Mesenchymal stem cell (in vitro differentiated cells and primary cell): ENCODE data around the gene NINL.

Source experiments
- DNase-seq: peaks from one replicate; pipeline ENCODE4 v3.0.0-alpha.2; 2013
- H2AFZ ChIP-seq: one replicate; pipeline ENCODE4 v1.6.1; 2013; ENCODE audit warnings: low read depth, mild to moderate bottlenecking, control low read depth, inconsistent platforms, low read length, moderate library complexity
- H2AK5ac ChIP-seq: 2 replicates; pipeline ENCODE4 v1.6.1; 2013; ENCODE audit warnings: low read length, moderate library complexity, mild to moderate bottlenecking, inconsistent platforms; ENCODE audit not compliant: severe bottlenecking
- H2BK120ac ChIP-seq: one replicate; pipeline ENCODE4 v1.6.1; 2013; ENCODE audit warnings: low read depth, mild to moderate bottlenecking, inconsistent platforms, low read length, moderate library complexity
- H2BK12ac ChIP-seq, 2 experiments: one replicate each; pipeline ENCODE4 v1.6.1; 2013; ENCODE audit warnings: inconsistent platforms in 2 of 2, low read length in 2 of 2, mild to moderate bottlenecking in 2 of 2, moderate library complexity in 2 of 2, control low read depth in 1 of 2
- H2BK15ac ChIP-seq: one replicate; pipeline ENCODE4 v1.6.1; 2013; ENCODE audit warnings: mild to moderate bottlenecking, low read depth, inconsistent platforms; ENCODE audit not compliant: poor library complexity, severe bottlenecking
- H2BK5ac ChIP-seq: 2 replicates; pipeline ENCODE4 v1.6.1; 2013; ENCODE audit warnings: low read depth, mild to moderate bottlenecking, low read length, control low read depth, inconsistent platforms; ENCODE audit not compliant: poor library complexity, severe bottlenecking
- H3K14ac ChIP-seq, 2 experiments: one replicate each; pipeline ENCODE4 v1.6.1; 2013; ENCODE audit warnings: inconsistent platforms in 2 of 2, low read length in 2 of 2, control low read depth in 1 of 2, mild to moderate bottlenecking in 1 of 2, moderate library complexity in 1 of 2
- H3K18ac ChIP-seq, 2 experiments: one replicate each; pipeline ENCODE4 v1.6.1; 2013; ENCODE audit warnings: inconsistent platforms in 2 of 2, low read length in 2 of 2, control low read depth in 1 of 2, low read depth in 1 of 2, mild to moderate bottlenecking in 1 of 2
- H3K23ac ChIP-seq, 2 experiments: one replicate each; pipeline ENCODE4 v1.6.1; 2013; ENCODE audit warnings: inconsistent platforms in 2 of 2, low read length in 2 of 2, mild to moderate bottlenecking in 2 of 2, moderate library complexity in 2 of 2, control low read depth in 1 of 2
- H3K27ac ChIP-seq: 2 replicates; pipeline ENCODE4 v1.5.1; 2013; ENCODE audit warnings: mild to moderate bottlenecking, moderate library complexity, low read length, control low read depth, inconsistent platforms; ENCODE audit not compliant: poor library complexity, severe bottlenecking
- H3K27me3 ChIP-seq, 2 experiments: 2 replicates each; pipeline versions ENCODE4 v1.6.1 to v1.7.0; 2013; ENCODE audit warnings: low read length in 2 of 2, mild to moderate bottlenecking in 2 of 2, moderate library complexity in 2 of 2, control low read depth in 1 of 2, inconsistent platforms in 1 of 2; ENCODE audit not compliant: control insufficient read depth in 1 of 2, insufficient read depth in 1 of 2
- H3K36me3 ChIP-seq, 2 experiments: 2 replicates each; pipeline versions ENCODE4 v1.6.1 to v1.7.0; 2013; ENCODE audit warnings: low read length in 2 of 2, control low read depth in 1 of 2, inconsistent platforms in 1 of 2, low read depth in 1 of 2, mild to moderate bottlenecking in 1 of 2; ENCODE audit not compliant: insufficient read depth in 2 of 2, control insufficient read depth in 1 of 2
- H3K4ac ChIP-seq, 2 experiments: one replicate each; pipeline ENCODE4 v1.6.1; 2013; ENCODE audit warnings: inconsistent platforms in 2 of 2, low read length in 2 of 2, mild to moderate bottlenecking in 2 of 2, moderate library complexity in 2 of 2, control low read depth in 1 of 2, low read depth in 1 of 2
- H3K4me1 ChIP-seq: 2 replicates; pipeline ENCODE4 v1.6.1; 2013; ENCODE audit warnings: low read depth, low read length, control low read depth; ENCODE audit not compliant: control insufficient read depth, insufficient read depth
- H3K4me2 ChIP-seq: 2 replicates; pipeline ENCODE4 v1.6.1; 2013; ENCODE audit warnings: low read length, mild to moderate bottlenecking, inconsistent platforms; ENCODE audit not compliant: poor library complexity, severe bottlenecking
- H3K4me3 ChIP-seq, 2 experiments: 2 replicates each; pipeline versions ENCODE4 v1.5.1 to v1.7.0; 2013; ENCODE audit warnings: low read length in 2 of 2, mild to moderate bottlenecking in 2 of 2, control low read depth in 1 of 2, low read depth in 1 of 2; ENCODE audit not compliant: insufficient read depth in 1 of 2
- H3K79me1 ChIP-seq: replicated peaks from 2 replicates; pipeline ENCODE4 v1.6.1; 2013; ENCODE audit warnings: mild to moderate bottlenecking, control low read depth, low read length, inconsistent platforms; ENCODE audit not compliant: poor library complexity, severe bottlenecking
- H3K9ac ChIP-seq: 2 replicates; pipeline ENCODE4 v1.7.0; 2013; ENCODE audit warnings: mild to moderate bottlenecking, low read length, moderate library complexity
- H3K9me3 ChIP-seq: 2 replicates; pipeline ENCODE4 v1.7.0; 2013; ENCODE audit warnings: mild to moderate bottlenecking, low read length; ENCODE audit not compliant: control insufficient read depth
- H4K8ac ChIP-seq: one replicate; pipeline ENCODE4 v1.6.1; 2013; ENCODE audit warnings: inconsistent platforms, mild to moderate bottlenecking, low read length, moderate library complexity
- H4K91ac ChIP-seq: one replicate; pipeline ENCODE4 v1.6.1; 2013; ENCODE audit warnings: mild to moderate bottlenecking, low read length, inconsistent platforms
- WGBS: methylation state at CpG from one replicate; pipeline ENCODE4 v1.1.7; 2013; ENCODE audit warnings: mixed read lengths; 5-methylcytosine and 5-hydroxymethylcytosine counted together

The NINL gene

DNA sequence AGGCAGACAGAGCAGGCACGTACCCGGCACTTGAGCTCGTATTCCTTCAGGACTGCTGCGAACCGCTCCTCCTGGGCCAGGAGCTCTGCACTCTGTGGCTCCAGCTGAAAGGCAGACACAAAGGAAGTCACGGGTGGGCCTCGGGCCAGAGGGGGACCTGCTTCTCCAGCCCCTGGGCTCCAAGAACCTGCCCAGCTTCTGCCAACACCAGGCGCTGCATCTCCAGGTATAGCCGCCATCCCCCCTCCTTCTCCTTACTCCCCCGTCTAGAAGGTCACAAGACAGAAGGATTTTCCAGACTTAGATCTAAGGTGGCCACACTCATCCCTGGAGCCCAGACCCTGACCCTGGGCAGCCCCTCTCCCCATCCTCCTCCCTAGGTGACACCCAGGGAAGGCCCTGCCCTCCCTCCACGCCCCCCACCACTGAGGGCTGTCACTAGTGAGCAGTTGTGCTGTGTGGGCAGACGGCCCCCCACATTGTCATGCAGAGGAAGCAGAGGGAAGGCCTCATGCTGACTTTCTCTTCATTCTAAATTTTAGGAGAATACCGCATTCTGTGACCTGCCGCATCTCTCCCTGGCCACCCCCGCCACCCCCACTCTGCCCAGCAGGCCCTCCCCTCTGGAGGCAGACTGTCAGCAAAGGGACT is 96.0 kb downstream of the NINL start:
- H2AK5ac ChIP-seq = no peak overlapping the region
- peaks cover 17% of the 10 kb centered on the region for H3K4me1 ChIP-seq
- no peak overlapping the region for H3K4me2 ChIP-seq
- no peaks in the 10 kb centered on the region for H3K27me3 ChIP-seq
- no peak overlapping the region for H3K27ac ChIP-seq
- H3K18ac ChIP-seq = no peak overlapping the region
- no peak for DNase-seq
- no peak overlapping the region for H2BK5ac ChIP-seq
- no peak overlapping the region for H4K91ac ChIP-seq
- no peaks in the 10 kb centered on the region for H3K9me3 ChIP-seq
- H2BK12ac ChIP-seq = no peak overlapping the region
- H2BK120ac ChIP-seq = no peak overlapping the region
- no peaks in the 10 kb centered on the region for H3K79me1 ChIP-seq
- no peak overlapping the region for H2AFZ ChIP-seq
- no peak overlapping the region for H3K23ac ChIP-seq
- no peak overlapping the region for H2BK15ac ChIP-seq
- H3K9ac ChIP-seq = no peak overlapping the region
- no peak overlapping the region for H3K4me3 ChIP-seq
- H3K4ac ChIP-seq = no peak overlapping the region
- 97% methylated on average over 15 of the region's 15 CpGs for WGBS
- peaks cover 28 to 44% of the 10 kb centered on the region in 2 experiments for H3K36me3 ChIP-seq
- no peak overlapping the region for H3K14ac ChIP-seq
- H4K8ac ChIP-seq = no peak overlapping the region

DNA sequence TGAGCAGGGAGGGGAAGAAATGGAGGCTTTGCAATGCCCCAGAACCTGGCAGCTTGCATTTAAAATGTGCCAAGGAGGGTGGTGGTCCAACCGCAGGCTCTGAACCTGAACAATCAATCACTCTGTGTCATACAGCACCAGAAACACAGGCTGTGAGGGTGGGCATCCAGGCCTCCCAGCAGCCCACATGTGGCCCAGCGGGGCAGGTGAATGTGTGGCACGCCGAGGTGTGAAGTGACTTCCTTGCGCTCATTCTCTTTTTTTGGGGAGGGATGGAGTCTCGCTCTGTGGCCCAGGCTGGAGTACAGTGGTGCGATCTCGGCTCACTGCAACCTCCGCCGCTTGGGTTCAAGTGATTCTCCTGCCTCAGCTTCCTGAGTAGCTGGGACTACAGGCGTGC is 97.4 kb downstream of the NINL start:
- no peak overlapping the region for H3K27ac ChIP-seq
- no peaks in the 10 kb centered on the region for H3K79me1 ChIP-seq
- H2BK120ac ChIP-seq = no peak overlapping the region
- peaks cover 18% of the 10 kb centered on the region for H3K4me1 ChIP-seq
- H3K14ac ChIP-seq = no peak overlapping the region
- H4K8ac ChIP-seq = no peak overlapping the region
- H2BK5ac ChIP-seq = no peak overlapping the region
- peaks cover 35 to 41% of the 10 kb centered on the region in 2 experiments for H3K36me3 ChIP-seq
- H3K9ac ChIP-seq = no peak overlapping the region
- no peak overlapping the region for H3K4me3 ChIP-seq
- H3K9me3 ChIP-seq = no peaks in the 10 kb centered on the region
- WGBS = 100% methylated on average over 11 of the region's 11 CpGs
- no peaks in the 10 kb centered on the region for H3K27me3 ChIP-seq
- H3K18ac ChIP-seq = no peak overlapping the region
- no peak overlapping the region for H2AK5ac ChIP-seq
- H3K4me2 ChIP-seq = no peak overlapping the region
- no peak for DNase-seq
- H3K23ac ChIP-seq = no peak overlapping the region
- no peak overlapping the region for H2BK15ac ChIP-seq
- H2AFZ ChIP-seq = no peak overlapping the region
- no peak overlapping the region for H3K4ac ChIP-seq
- no peak overlapping the region for H2BK12ac ChIP-seq
- H4K91ac ChIP-seq = no peak overlapping the region

DNA sequence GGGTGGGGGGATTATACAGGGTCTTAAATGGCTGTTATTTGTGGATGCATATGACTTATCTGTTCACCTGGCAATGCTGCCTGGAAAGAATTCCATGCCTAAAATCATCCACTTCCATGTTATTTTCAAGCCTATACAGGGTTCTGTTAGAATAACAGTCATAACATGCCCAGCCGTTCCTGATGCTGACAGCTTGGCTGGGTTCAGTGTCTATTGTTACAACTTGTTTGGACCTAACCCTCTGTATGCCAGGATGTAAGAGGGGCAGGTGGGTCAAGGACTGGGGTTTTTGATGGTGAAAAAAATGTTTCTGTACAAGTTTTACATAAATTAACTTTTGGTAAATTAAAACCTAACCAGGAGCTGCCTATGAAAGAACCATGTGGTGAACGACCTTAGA is 98.0 kb downstream of the NINL start:
- no peaks in the 10 kb centered on the region for H3K27me3 ChIP-seq
- H2BK5ac ChIP-seq = no peak overlapping the region

DNA sequence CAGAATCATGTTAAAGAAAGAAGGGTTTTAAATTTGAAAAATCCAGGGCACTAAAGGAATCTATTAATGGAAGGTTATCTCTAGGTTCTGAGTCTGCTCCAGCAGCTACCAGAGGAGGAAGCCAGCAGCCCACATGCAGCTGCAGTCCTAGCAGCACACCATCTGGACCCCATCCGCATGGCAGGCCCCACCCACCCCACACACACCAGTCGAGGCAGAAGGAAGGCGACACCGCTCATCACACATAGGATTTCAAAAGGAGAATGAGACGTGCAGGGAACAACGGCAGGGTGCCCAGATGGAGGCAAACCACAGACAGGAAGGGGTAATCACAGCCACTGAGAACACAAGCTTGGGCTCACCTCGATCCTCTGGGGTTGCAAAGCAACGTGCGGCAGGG is 99.0 kb downstream of the NINL start:
- H3K23ac ChIP-seq = no peak overlapping the region
- H3K27me3 ChIP-seq = no peaks in the 10 kb centered on the region
- no peak overlapping the region for H4K91ac ChIP-seq
- peak overlapping the region; percentile 6 for H3K9ac ChIP-seq
- H2BK5ac ChIP-seq = no peak overlapping the region
- peaks cover 40 to 46% of the 10 kb centered on the region in 2 experiments for H3K36me3 ChIP-seq
- H2BK12ac ChIP-seq = no peak overlapping the region
- H4K8ac ChIP-seq = no peak overlapping the region
- H3K4me1 ChIP-seq = peaks cover 18% of the 10 kb centered on the region
- H3K4me2 ChIP-seq = no peak overlapping the region
- H3K18ac ChIP-seq = no peak overlapping the region
- no peak overlapping the region for H3K14ac ChIP-seq
- H3K79me1 ChIP-seq = no peaks in the 10 kb centered on the region
- no peak for DNase-seq
- 61% methylated on average over 9 of the region's 9 CpGs for WGBS
- no peak overlapping the region for H2AK5ac ChIP-seq
- no peak overlapping the region for H3K4me3 ChIP-seq
- no peak overlapping the region for H2BK120ac ChIP-seq
- no peak overlapping the region for H2AFZ ChIP-seq
- H2BK15ac ChIP-seq = no peak overlapping the region
- H3K9me3 ChIP-seq = no peaks in the 10 kb centered on the region
- no peak overlapping the region for H3K27ac ChIP-seq
- H3K4ac ChIP-seq = no peak overlapping the region

More for the DNA sequence above, 98.0 kb downstream of the NINL start:
- H2BK12ac ChIP-seq = no peak overlapping the region
- peaks cover 18% of the 10 kb centered on the region for H3K4me1 ChIP-seq
- no peak overlapping the region for H4K8ac ChIP-seq
- DNase-seq = no peak
- H3K14ac ChIP-seq = no peak overlapping the region
- H2BK15ac ChIP-seq = no peak overlapping the region
- no peak overlapping the region for H3K4ac ChIP-seq
- H3K9ac ChIP-seq = no peak overlapping the region
- no peak overlapping the region for H3K4me2 ChIP-seq
- no peak overlapping the region for H3K23ac ChIP-seq
- H2AK5ac ChIP-seq = no peak overlapping the region
- H3K18ac ChIP-seq = no peak overlapping the region
- H2BK120ac ChIP-seq = no peak overlapping the region
- no peak overlapping the region for H4K91ac ChIP-seq
- H3K9me3 ChIP-seq = no peaks in the 10 kb centered on the region
- H3K79me1 ChIP-seq = no peaks in the 10 kb centered on the region
- peaks cover 35 to 41% of the 10 kb centered on the region in 2 experiments for H3K36me3 ChIP-seq
- 97% methylated on average over 2 of the region's 2 CpGs for WGBS
- H3K27ac ChIP-seq = no peak overlapping the region
- H2AFZ ChIP-seq = no peak overlapping the region
- H3K4me3 ChIP-seq = no peak overlapping the region
